Right lobe of liver (tissue), 4 donors: ENCODE measurements around the gene MYRIP.

Source experiments
- CTCF ChIP-seq, 4 donors: fragments of 200-600 bp in 3 of 4; fragments of 450-650 bp in 1 of 4; IDR thresholded peaks; one replicate each; pipeline versions ENCODE4 v1.5.1 to v1.8.0; 2016 to 2022; ENCODE audit warnings: antibody characterized with exemption in 4 of 4, mild to moderate bottlenecking in 2 of 4
- POLR2A ChIP-seq: fragments of 450-650 bp; IDR thresholded peaks from one replicate; pipeline ENCODE4 v1.6.1; 2017; ENCODE audit warnings: antibody characterized with exemption, mild to moderate bottlenecking
- donor health status: DM: no; HTN: no; CAD: no.
- donor health status: DM: no; HTN: no; CAD: no.
- donor health status: DM: no; HTN: yes; CAD: no.

GRCh38 chr3:40247714-40248454, 438.5 kb downstream of the MYRIP start:
- TF ChIP-seq CTCF (IDR thresholded peaks at IDR 0.05), result no peak
- TF ChIP-seq POLR2A, result no peak
